ENCODE results near the gene CD80. TPM values are rescaled to one million over a fixed set of nuclear protein-coding genes. Genes with fewer than 3 reads are reported as not detected.

CD80 gene
- total RNA-seq, 1 experiment from 2014 or later: not detected

DNA sequence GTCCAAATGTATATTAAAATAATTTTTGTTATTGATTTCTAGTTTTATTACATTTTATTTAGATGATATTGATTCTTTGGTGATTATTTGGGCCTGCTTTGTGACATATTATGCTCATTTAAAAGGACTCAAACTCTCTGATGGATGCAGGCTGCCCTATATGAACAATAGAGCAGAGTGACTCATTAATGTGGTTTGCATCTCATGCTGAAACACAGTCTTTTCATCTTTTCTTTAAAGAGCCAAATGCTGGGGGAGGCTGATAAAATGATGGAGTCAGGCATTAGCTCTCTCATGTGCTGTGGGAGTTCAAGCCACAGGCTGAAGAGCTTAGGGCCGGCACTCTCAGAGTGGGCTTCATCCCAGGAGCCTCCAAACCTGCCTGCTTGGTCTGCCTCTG is 45.5 kb upstream of the CD80 start (continued):
- TF ChIP-seq, protein P1, sequence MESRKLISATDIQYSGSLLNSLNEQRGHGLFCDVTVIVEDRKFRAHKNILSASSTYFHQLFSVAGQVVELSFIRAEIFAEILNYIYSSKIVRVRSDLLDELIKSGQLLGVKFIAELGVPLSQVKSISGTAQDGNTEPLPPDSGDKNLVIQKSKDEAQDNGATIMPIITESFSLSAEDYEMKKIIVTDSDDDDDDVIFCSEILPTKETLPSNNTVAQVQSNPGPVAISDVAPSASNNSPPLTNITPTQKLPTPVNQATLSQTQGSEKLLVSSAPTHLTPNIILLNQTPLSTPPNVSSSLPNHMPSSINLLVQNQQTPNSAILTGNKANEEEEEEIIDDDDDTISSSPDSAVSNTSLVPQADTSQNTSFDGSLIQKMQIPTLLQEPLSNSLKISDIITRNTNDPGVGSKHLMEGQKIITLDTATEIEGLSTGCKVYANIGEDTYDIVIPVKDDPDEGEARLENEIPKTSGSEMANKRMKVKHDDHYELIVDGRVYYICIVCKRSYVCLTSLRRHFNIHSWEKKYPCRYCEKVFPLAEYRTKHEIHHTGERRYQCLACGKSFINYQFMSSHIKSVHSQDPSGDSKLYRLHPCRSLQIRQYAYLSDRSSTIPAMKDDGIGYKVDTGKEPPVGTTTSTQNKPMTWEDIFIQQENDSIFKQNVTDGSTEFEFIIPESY (IDR thresholded peaks at IDR 0.05; ENCODE audit: extremely low read depth, insufficient replicate concordance, low read length): no peak
- no peak for TF ChIP-seq RAD21 (IDR thresholded peaks at IDR 0.05; ENCODE audit: low read depth)
- TF ChIP-seq, protein P2, sequence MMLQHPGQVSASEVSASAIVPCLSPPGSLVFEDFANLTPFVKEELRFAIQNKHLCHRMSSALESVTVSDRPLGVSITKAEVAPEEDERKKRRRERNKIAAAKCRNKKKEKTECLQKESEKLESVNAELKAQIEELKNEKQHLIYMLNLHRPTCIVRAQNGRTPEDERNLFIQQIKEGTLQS (IDR thresholded peaks at IDR 0.05): no peak

DNA sequence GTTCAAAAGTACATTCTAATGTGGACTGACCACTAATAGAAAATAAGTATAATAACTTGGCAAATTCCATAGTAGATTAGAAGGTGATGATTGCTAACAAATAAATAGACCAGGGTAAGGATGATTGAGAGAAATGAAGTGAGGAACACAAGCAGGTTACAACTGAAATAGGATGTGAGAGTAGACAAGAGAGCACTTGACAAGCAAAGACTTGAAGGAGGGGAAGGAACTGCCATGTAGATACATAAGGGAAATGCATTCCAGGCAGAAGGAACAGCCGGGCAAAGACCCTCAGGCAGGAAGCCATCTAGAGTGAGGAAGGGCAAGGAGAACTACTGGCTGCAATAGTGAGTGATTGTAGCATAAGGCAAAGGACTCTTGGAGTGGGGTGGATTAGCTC is 43.3 kb upstream of the CD80 start:
- H3K27me3 ChIP-seq (ENCODE audit: insufficient read depth, low read length): no peaks in the 10 kb centered on the region; the same call in 1 of the 2 replicates
- BruUV-seq (replicated peaks): no TSS peak
- H2AFZ ChIP-seq (ENCODE audit: low read depth, low read length, poor library complexity, severe bottlenecking): no peak overlapping the region
- ATAC-seq (no peak), DNase-seq (ENCODE audit: low read depth, low spot score) (no peak)
- ChIA-PET POLR2A (no interaction called here), RAD21 (ENCODE audit: low non-redundant PET in 1 of 2, low total read pairs in 2 of 2, uncharacterized antibody in 2 of 2, unreplicated experiment in 2 of 2) (no interaction called here), CTCF (no interaction called here)
- no peaks in the 10 kb centered on the region for H3K9me3 ChIP-seq (ENCODE audit: control insufficient read depth in 1 of 2, insufficient read depth in 1 of 2, low read depth in 1 of 2, low read length in 2 of 2)
- H3K9ac ChIP-seq (ENCODE audit: low read length): no peak overlapping the region
- no peak overlapping the region for H3K27ac ChIP-seq (ENCODE audit: low read depth, low read length)
- H3K4me3 ChIP-seq (replicated peaks in 1 of 2; ENCODE audit: low read depth in 1 of 2, low read length in 2 of 2): no peak overlapping the region
- H3K4me1 ChIP-seq (ENCODE audit: control insufficient read depth in 1 of 2, insufficient read depth in 2 of 2, low read length in 2 of 2): peaks cover 0 to 7% of the 10 kb centered on the region in 2 experiments; a peak in 2 of 4 replicates
- no peak for TF ChIP-seq ZFX (IDR thresholded peaks at IDR 0.05)
- TF ChIP-seq RAD21 (IDR thresholded peaks at IDR 0.05; ENCODE audit: low read depth): no peak
- H3K79me2 ChIP-seq (ENCODE audit: insufficient read depth, low read length): no peaks in the 10 kb centered on the region
- intact Hi-C loops (cut with micrococcal nuclease): no loop called here
- H3K36me3 ChIP-seq (ENCODE audit: control insufficient read depth in 1 of 2, insufficient read depth in 2 of 2, low read length in 2 of 2): no peaks in the 10 kb centered on the region
- no peaks in the 10 kb centered on the region for H3K9me2 ChIP-seq (ENCODE audit: insufficient read depth)
- no peaks in the 10 kb centered on the region for H4K20me1 ChIP-seq (ENCODE audit: insufficient read depth)
- no peak overlapping the region for H3K4me2 ChIP-seq (ENCODE audit: low read length)

DNA sequence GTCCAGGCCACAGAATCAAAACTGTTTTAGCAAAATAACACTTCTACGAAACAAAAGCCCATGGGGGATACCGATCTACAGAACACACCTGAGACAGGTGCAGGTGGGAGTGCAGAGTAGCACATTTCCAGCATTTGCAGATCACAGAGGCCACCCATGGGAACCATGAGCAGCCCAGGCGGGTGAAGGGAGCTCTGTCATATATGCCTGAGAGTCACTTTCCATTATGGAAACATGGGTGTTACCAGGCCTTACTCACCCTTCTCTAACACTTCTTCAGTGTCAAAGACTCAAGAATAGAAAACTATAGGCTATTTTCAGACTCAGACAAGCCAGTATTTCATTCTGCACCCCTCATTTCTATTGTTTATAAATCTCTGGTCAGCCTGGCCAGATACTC is 41.7 kb upstream of the CD80 start:
- H3K9me2 ChIP-seq (ENCODE audit: insufficient read depth): no peaks in the 10 kb centered on the region
- no peak overlapping the region for H3K27ac ChIP-seq (ENCODE audit: low read depth, low read length)
- no peak for DNase-seq (ENCODE audit: low read depth, low spot score)
- no TSS peak for BruUV-seq (replicated peaks)
- ChIA-PET CTCF (interaction anchor here (1.0 to 1.5 kb wide), 6 partner anchors 12 to 563 kb away, joined by 3 to 5 read pairs (median 3); no protein-coding TSS in a partner anchor), POLR2A (interaction anchor here (1.2 to 1.3 kb wide), 2 partner anchors 13 to 35 kb away, joined by 4 read pairs; no protein-coding TSS in a partner anchor), RAD21 (ENCODE audit: low non-redundant PET in 1 of 2, low total read pairs in 2 of 2, uncharacterized antibody in 2 of 2, unreplicated experiment in 2 of 2) (interaction anchor here in 1 of 2 experiments (0.8 kb wide), 1 partner anchor 76 kb away, joined by 3 read pairs; the partner anchor contains the start of gene COX17)
- ATAC-seq: no peak
- no peak overlapping the region for H3K4me3 ChIP-seq (replicated peaks in 1 of 2; ENCODE audit: low read depth in 1 of 2, low read length in 2 of 2)
- TF ChIP-seq SRF (IDR thresholded peaks at IDR 0.05; ENCODE audit: low read depth): no peak
- TF ChIP-seq, protein P2 (IDR thresholded peaks at IDR 0.05): no peak
- TF ChIP-seq CBX3 (IDR thresholded peaks at IDR 0.05; ENCODE audit: low read depth): no peak
- TF ChIP-seq JUND (IDR thresholded peaks at IDR 0.05): no peak
- TF ChIP-seq RAD21 (IDR thresholded peaks at IDR 0.05; ENCODE audit: low read depth): no peak
- no peak for TF ChIP-seq EGR1 (IDR thresholded peaks at IDR 0.05; ENCODE audit: low read depth)
- TF ChIP-seq POLR2AphosphoS5 (IDR thresholded peaks at IDR 0.05; ENCODE audit: low read depth, low read length): no peak
- no peak for TF ChIP-seq YY1 (IDR thresholded peaks at IDR 0.05; ENCODE audit: extremely low read depth, insufficient replicate concordance, low read depth, low read length)
- no peaks in the 10 kb centered on the region for H4K20me1 ChIP-seq (ENCODE audit: insufficient read depth)
- intact Hi-C loops (cut with micrococcal nuclease): no loop called here
- no peaks in the 10 kb centered on the region for H3K9me3 ChIP-seq (ENCODE audit: control insufficient read depth in 1 of 2, insufficient read depth in 1 of 2, low read depth in 1 of 2, low read length in 2 of 2)
- no peaks in the 10 kb centered on the region for H3K79me2 ChIP-seq (ENCODE audit: insufficient read depth, low read length)
- H3K9ac ChIP-seq (ENCODE audit: low read length): no peak overlapping the region
- H2AFZ ChIP-seq (ENCODE audit: low read depth, low read length, poor library complexity, severe bottlenecking): peak overlapping the region; percentile 26
- no peaks in the 10 kb centered on the region for H3K27me3 ChIP-seq (ENCODE audit: insufficient read depth, low read length)
- H3K4me1 ChIP-seq (ENCODE audit: control insufficient read depth in 1 of 2, insufficient read depth in 2 of 2, low read length in 2 of 2): peaks cover 0 to 12% of the 10 kb centered on the region in 2 experiments; a peak in 2 of 4 replicates
- H3K4me2 ChIP-seq (ENCODE audit: low read length): no peak overlapping the region
- H3K36me3 ChIP-seq (ENCODE audit: control insufficient read depth in 1 of 2, insufficient read depth in 2 of 2, low read length in 2 of 2): no peaks in the 10 kb centered on the region
